ENCODE measurements around the gene IL3RA. TPM values are rescaled to one million over a fixed set of nuclear protein-coding genes. Genes with fewer than 3 reads are reported as not detected.

The IL3RA gene
- total and polyA plus RNA-seq, 2 experiments from 2014 or later: 0.86 TPM; not detected in 1

DNA sequence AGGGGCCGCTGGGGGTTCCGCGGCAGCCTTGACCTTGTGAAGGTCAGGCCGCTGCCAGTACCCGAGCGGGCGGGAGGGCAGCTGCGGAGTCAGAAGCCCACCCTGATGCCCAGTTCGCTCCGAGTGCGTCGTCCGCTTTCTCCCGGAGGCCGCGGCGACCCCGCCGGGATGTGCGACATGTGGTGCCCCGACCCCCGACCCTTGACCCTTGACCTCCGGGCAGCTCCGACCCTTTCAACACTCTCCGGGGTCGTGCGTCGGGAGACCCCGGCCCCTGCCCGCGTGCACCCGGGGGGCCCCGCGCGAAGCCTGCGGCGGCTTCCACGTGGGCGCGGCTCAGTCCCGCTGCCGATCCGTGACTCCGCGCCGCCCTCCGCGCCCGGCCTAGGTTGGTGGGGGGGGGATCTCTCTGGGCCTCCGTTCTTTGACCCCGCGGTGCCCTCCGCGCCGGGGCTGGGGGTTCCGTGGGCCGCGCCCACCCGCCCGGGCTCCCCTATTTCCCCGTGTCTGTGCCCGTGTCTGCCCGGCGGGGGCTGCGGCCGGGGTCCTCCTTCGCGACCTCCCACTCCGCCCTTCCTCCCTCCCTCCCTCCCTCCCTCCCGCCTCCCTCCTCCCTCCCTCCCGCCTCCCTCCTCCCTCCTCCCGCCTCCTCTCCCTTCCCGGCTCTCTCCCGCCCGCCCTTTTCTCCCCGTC lies 55.9 kb downstream of the IL3RA start:
- H3F3A ChIP-seq (replicated peaks; ENCODE audit: low read depth): peaks cover 36% of the 10 kb centered on the region
- peak overlapping the region; percentile 93 for H3K4me3 Mint-ChIP-seq
- H3K4me1 Mint-ChIP-seq: peaks cover 43% of the 10 kb centered on the region
- H3K36me3 ChIP-seq (ENCODE audit: insufficient read depth): peaks cover 33% of the 10 kb centered on the region
- TF ChIP-seq, protein P1, sequence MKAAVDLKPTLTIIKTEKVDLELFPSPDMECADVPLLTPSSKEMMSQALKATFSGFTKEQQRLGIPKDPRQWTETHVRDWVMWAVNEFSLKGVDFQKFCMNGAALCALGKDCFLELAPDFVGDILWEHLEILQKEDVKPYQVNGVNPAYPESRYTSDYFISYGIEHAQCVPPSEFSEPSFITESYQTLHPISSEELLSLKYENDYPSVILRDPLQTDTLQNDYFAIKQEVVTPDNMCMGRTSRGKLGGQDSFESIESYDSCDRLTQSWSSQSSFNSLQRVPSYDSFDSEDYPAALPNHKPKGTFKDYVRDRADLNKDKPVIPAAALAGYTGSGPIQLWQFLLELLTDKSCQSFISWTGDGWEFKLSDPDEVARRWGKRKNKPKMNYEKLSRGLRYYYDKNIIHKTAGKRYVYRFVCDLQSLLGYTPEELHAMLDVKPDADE (IDR thresholded peaks at IDR 0.05): peak; percentile 58
- TF ChIP-seq POLR2AphosphoS5 (IDR thresholded peaks at IDR 0.05; ENCODE audit: low read depth): peak; percentile 44; the same call in 1 of the 2 replicates
- TF ChIP-seq, protein P2, sequence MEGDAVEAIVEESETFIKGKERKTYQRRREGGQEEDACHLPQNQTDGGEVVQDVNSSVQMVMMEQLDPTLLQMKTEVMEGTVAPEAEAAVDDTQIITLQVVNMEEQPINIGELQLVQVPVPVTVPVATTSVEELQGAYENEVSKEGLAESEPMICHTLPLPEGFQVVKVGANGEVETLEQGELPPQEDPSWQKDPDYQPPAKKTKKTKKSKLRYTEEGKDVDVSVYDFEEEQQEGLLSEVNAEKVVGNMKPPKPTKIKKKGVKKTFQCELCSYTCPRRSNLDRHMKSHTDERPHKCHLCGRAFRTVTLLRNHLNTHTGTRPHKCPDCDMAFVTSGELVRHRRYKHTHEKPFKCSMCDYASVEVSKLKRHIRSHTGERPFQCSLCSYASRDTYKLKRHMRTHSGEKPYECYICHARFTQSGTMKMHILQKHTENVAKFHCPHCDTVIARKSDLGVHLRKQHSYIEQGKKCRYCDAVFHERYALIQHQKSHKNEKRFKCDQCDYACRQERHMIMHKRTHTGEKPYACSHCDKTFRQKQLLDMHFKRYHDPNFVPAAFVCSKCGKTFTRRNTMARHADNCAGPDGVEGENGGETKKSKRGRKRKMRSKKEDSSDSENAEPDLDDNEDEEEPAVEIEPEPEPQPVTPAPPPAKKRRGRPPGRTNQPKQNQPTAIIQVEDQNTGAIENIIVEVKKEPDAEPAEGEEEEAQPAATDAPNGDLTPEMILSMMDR (conservative IDR thresholded peaks at IDR 0.05; ENCODE audit: low read depth in 2 of 2): no peak
- TF ChIP-seq, protein P3, sequence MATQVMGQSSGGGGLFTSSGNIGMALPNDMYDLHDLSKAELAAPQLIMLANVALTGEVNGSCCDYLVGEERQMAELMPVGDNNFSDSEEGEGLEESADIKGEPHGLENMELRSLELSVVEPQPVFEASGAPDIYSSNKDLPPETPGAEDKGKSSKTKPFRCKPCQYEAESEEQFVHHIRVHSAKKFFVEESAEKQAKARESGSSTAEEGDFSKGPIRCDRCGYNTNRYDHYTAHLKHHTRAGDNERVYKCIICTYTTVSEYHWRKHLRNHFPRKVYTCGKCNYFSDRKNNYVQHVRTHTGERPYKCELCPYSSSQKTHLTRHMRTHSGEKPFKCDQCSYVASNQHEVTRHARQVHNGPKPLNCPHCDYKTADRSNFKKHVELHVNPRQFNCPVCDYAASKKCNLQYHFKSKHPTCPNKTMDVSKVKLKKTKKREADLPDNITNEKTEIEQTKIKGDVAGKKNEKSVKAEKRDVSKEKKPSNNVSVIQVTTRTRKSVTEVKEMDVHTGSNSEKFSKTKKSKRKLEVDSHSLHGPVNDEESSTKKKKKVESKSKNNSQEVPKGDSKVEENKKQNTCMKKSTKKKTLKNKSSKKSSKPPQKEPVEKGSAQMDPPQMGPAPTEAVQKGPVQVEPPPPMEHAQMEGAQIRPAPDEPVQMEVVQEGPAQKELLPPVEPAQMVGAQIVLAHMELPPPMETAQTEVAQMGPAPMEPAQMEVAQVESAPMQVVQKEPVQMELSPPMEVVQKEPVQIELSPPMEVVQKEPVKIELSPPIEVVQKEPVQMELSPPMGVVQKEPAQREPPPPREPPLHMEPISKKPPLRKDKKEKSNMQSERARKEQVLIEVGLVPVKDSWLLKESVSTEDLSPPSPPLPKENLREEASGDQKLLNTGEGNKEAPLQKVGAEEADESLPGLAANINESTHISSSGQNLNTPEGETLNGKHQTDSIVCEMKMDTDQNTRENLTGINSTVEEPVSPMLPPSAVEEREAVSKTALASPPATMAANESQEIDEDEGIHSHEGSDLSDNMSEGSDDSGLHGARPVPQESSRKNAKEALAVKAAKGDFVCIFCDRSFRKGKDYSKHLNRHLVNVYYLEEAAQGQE (IDR thresholded peaks at IDR 0.05; ENCODE audit: unreplicated experiment): no peak
- no peak overlapping the region for H2AFZ ChIP-seq
- ATAC-seq (peak; percentile 8), DNase-seq (ENCODE audit: low spot score) (peak; percentile 78)
- H3K9me3 Mint-ChIP-seq: peaks cover 11% of the 10 kb centered on the region; the same call in 2 of the 3 replicates
- H3K27ac Mint-ChIP-seq: peak overlapping the region; percentile 95
- peaks cover 16% of the 10 kb centered on the region for H3K4me1 ChIP-seq (ENCODE audit: insufficient read depth)
- H3K27ac ChIP-seq (ENCODE audit: low read depth): peak overlapping the region; percentile 98
- peak overlapping the region; percentile 100 for H3K4me3 ChIP-seq
- H3K4me2 ChIP-seq: peak overlapping the region; percentile 98
- H3K36me3 Mint-ChIP-seq (ENCODE audit: low read depth): peaks cover 70% of the 10 kb centered on the region
- no peaks in the 10 kb centered on the region for H3K9me2 ChIP-seq (ENCODE audit: insufficient read depth)
- H3K27me3 ChIP-seq (ENCODE audit: insufficient read depth): no peaks in the 10 kb centered on the region
- peaks cover 38% of the 10 kb centered on the region for H4K20me1 ChIP-seq (replicated peaks; ENCODE audit: insufficient read depth)
- peaks cover 71% of the 10 kb centered on the region for H3K79me2 ChIP-seq (replicated peaks; ENCODE audit: insufficient read depth)
- H3K27me3 Mint-ChIP-seq (ENCODE audit: insufficient read depth, low read depth, poor library complexity): peaks cover 44% of the 10 kb centered on the region

DNA sequence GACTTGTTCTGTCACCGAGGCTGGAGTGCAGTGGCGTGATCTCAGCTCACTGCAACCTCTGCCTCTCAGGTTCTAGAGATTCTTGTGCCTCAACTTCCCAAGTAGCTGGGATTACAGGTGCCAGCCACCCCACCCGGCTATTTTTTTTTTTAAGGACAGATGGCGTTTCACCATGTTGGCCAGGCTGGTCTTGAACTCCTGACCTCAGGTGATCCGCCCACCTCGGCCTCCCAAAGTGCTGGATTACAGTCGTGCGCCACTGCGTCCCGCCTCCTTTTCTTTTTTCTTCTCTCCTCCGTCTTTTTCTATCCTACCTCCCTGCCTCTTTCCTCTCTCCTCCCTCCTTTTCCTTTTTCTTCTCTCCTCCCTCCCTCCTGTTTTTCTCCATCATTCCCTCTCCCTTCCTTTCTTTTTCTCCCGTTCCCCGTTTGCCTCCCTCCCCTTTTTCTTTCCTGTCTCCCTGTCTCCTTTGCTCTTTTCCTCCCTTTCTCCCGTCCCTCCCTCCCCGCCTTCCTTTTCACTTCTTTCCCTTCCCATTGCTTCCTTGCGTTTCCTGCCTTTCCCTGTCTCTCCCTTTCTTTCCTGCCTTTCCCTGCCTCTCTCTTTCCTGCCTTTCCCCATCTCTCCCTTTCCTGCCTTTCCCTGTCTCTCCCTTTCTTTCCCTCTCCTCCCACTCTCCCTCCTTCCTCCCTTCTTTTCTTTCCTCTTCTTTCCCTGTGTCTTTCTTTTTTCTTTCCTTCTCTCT lies 57.5 kb downstream of the IL3RA start:
- Mint-ChIP-seq H3K27ac (peak overlapping the region; percentile 78), H3K4me1 (peaks cover 30% of the 10 kb centered on the region), H3K36me3 (ENCODE audit: low read depth) (peaks cover 63% of the 10 kb centered on the region), H3K9me3 (peaks cover 11% of the 10 kb centered on the region; the same call in 2 of the 3 replicates), H3K4me3 (peak overlapping the region; percentile 93), H3K27me3 (ENCODE audit: insufficient read depth, low read depth, poor library complexity) (peaks cover 37% of the 10 kb centered on the region)
- H3K27ac ChIP-seq (ENCODE audit: low read depth): no peak overlapping the region
- H3K36me3 ChIP-seq (ENCODE audit: insufficient read depth): peaks cover 20% of the 10 kb centered on the region
- H3K9me2 ChIP-seq (ENCODE audit: insufficient read depth): no peaks in the 10 kb centered on the region
- peaks cover 55% of the 10 kb centered on the region for H3K79me2 ChIP-seq (replicated peaks; ENCODE audit: insufficient read depth)
- ATAC-seq (no peak), DNase-seq (ENCODE audit: low spot score) (no peak)
- peaks cover 26% of the 10 kb centered on the region for H3F3A ChIP-seq (replicated peaks; ENCODE audit: low read depth)
- H2AFZ ChIP-seq: no peak overlapping the region
- H4K20me1 ChIP-seq (replicated peaks; ENCODE audit: insufficient read depth): peaks cover 30% of the 10 kb centered on the region
- no peaks in the 10 kb centered on the region for H3K27me3 ChIP-seq (ENCODE audit: insufficient read depth)
- H3K4me1 ChIP-seq (ENCODE audit: insufficient read depth): peaks cover 16% of the 10 kb centered on the region
- peak overlapping the region; percentile 100; the same call in 1 of the 2 replicates for H3K4me3 ChIP-seq
- peak overlapping the region; percentile 98 for H3K4me2 ChIP-seq
- no peak for TF ChIP-seq STAT1 (IDR thresholded peaks at IDR 0.05; ENCODE audit: unreplicated experiment)
- no peak for TF ChIP-seq EZH2 (IDR thresholded peaks at IDR 0.05; ENCODE audit: low read depth, unreplicated experiment)
